IMR-90 (cell line): ENCODE measurements around the gene TUBA3D. TPM values are rescaled to one million over a fixed set of nuclear protein-coding genes. Genes with fewer than 3 reads are reported as not detected.
"Not testable (repeated sequence)": the region's sequence is repeated elsewhere in the genome, so short reads cannot be mapped to it uniquely, and the experiment has no call there.

Experiments
- ATAC-seq: fragments of 200-7000 bp; cut with Tn5 transposase; 2 replicates; pipeline ENCODE4 v1.9.1; 2020; ENCODE audit warnings: low read depth, mild to moderate bottlenecking, moderate library complexity
- BruUV-seq: library from RNA; stranded (reverse); fragments of 400-500 nt; replicated peaks from 2 replicates; lab custom pipeline; 2021; lab: Mats Ljungman, UMichigan
- CTCF ChIA-PET: fragments of 300-600 bp; formaldehyde crosslinking; extraction: SDS; loops from one replicate; lab custom pipeline; 2021; ENCODE audit warnings: antibody characterized with exemption; lab: Yijun Ruan, JAX
- POLR2A ChIA-PET: fragments of 300-600 bp; sonication (Branson Sonifier 250); formaldehyde crosslinking; loops from one replicate; lab custom pipeline; 2022; ENCODE audit warnings: antibody characterized with exemption; ENCODE audit not compliant: unreplicated experiment; lab: Charles Lee
- DNase-seq: peaks from one replicate; pipeline ENCODE4 v3.0.0; 2013
- H2AFZ ChIP-seq: replicated peaks from 2 replicates; pipeline ENCODE3; 2013; ENCODE audit warnings: low read length, mild to moderate bottlenecking; ENCODE audit not compliant: poor library complexity
- H2AK5ac ChIP-seq: 2 replicates; pipeline ENCODE4 v1.6.1; 2013; ENCODE audit warnings: low read depth, low read length, inconsistent platforms
- H2AK9ac ChIP-seq: replicated peaks from 2 replicates; pipeline ENCODE3; 2013; ENCODE audit warnings: mild to moderate bottlenecking, low read depth, low read length, moderate library complexity; ENCODE audit not compliant: poor library complexity
- H2BK120ac ChIP-seq: 2 replicates; pipeline ENCODE4 v1.6.1; 2013; ENCODE audit warnings: low read depth, low read length, inconsistent platforms
- H2BK15ac ChIP-seq: 3 replicates; pipeline ENCODE4 v1.6.1; 2013; ENCODE audit warnings: low read depth, low read length, inconsistent platforms
- H2BK20ac ChIP-seq: 2 replicates; pipeline ENCODE4 v1.6.1; 2013; ENCODE audit warnings: low read depth, mild to moderate bottlenecking, inconsistent platforms, low read length, moderate library complexity
- H2BK5ac ChIP-seq: 2 replicates; pipeline ENCODE4 v1.6.1; 2013; ENCODE audit warnings: mild to moderate bottlenecking, low read depth, low read length, inconsistent platforms; ENCODE audit not compliant: poor library complexity, severe bottlenecking
- H3K14ac ChIP-seq: replicated peaks from 2 replicates; pipeline ENCODE4 v1.6.1; 2013; ENCODE audit warnings: low read depth, low read length, inconsistent platforms
- H3K18ac ChIP-seq: 2 replicates; pipeline ENCODE4 v1.6.1; 2013; ENCODE audit warnings: low read depth, low read length, control low read depth
- H3K23ac ChIP-seq: 2 replicates; pipeline ENCODE4 v1.6.1; 2013; ENCODE audit warnings: low read depth, low read length, inconsistent platforms
- H3K27ac ChIP-seq: 2 replicates; pipeline ENCODE4 v1.5.1; 2013; ENCODE audit warnings: mild to moderate bottlenecking, control low read depth, low read length; ENCODE audit not compliant: insufficient read depth
- H3K27me3 ChIP-seq: 2 replicates; pipeline ENCODE4 v1.6.1; 2013; ENCODE audit warnings: low read length; ENCODE audit not compliant: control insufficient read depth, insufficient read depth
- H3K36me3 ChIP-seq: 2 replicates; pipeline ENCODE4 v1.6.1; 2013; ENCODE audit warnings: low read length, mixed read lengths; ENCODE audit not compliant: control insufficient read depth, insufficient read depth
- H3K4ac ChIP-seq: 2 replicates; pipeline ENCODE4 v1.6.1; 2013; ENCODE audit warnings: low read depth, low read length, inconsistent platforms
- H3K4me1 ChIP-seq: 2 replicates; pipeline ENCODE4 v1.6.1; 2013; ENCODE audit warnings: low read length, mixed read lengths; ENCODE audit not compliant: control insufficient read depth, insufficient read depth
- H3K4me2 ChIP-seq: 2 replicates; pipeline ENCODE4 v1.6.1; 2013; ENCODE audit warnings: low read depth, mild to moderate bottlenecking, control low read depth, low read length, moderate library complexity
- H3K4me3 ChIP-seq: 2 replicates; pipeline ENCODE4 v1.5.1; 2013; ENCODE audit warnings: low read depth, mild to moderate bottlenecking, control low read depth, low read length, moderate library complexity; ENCODE audit not compliant: insufficient read depth
- H3K56ac ChIP-seq: 2 replicates; pipeline ENCODE4 v1.6.1; 2013; ENCODE audit warnings: low read length, inconsistent platforms; ENCODE audit not compliant: insufficient read depth; ENCODE audit errors: extremely low read depth
- H3K79me1 ChIP-seq, 2 experiments: 2 replicates each; pipeline ENCODE4 v1.6.1; 2013; ENCODE audit warnings: low read length in 2 of 2, inconsistent platforms in 1 of 2, low read depth in 1 of 2
- H3K9ac ChIP-seq: 2 replicates; pipeline ENCODE4 v1.6.1; 2013; ENCODE audit warnings: low read depth, low read length, control low read depth
- H3K9me1 ChIP-seq: 2 replicates; pipeline ENCODE4 v1.6.1; 2013; ENCODE audit warnings: low read length, inconsistent platforms; ENCODE audit not compliant: insufficient read depth
- H3K9me3 ChIP-seq: 2 replicates; pipeline ENCODE4 v1.6.1; 2013; ENCODE audit warnings: low read length; ENCODE audit not compliant: control insufficient read depth, insufficient read depth
- H4K20me1 ChIP-seq: 2 replicates; pipeline ENCODE4 v1.6.1; 2013; ENCODE audit warnings: low read length, inconsistent platforms; ENCODE audit not compliant: insufficient read depth
- H4K5ac ChIP-seq: 2 replicates; pipeline ENCODE4 v1.6.1; 2013; ENCODE audit warnings: mild to moderate bottlenecking, low read depth, low read length, control low read depth
- H4K8ac ChIP-seq, 2 experiments: 2 replicates each; pipeline ENCODE4 v1.6.1; 2013; ENCODE audit warnings: low read depth in 2 of 2, low read length in 2 of 2, control low read depth in 1 of 2, inconsistent platforms in 1 of 2
- H4K91ac ChIP-seq: 2 replicates; pipeline ENCODE4 v1.6.1; 2013; ENCODE audit warnings: low read depth, low read length, inconsistent platforms; ENCODE audit not compliant: insufficient read depth
- CEBPB ChIP-seq: IDR thresholded peaks from 2 replicates; pipeline ENCODE4 v1.6.1; 2012; ENCODE audit warnings: low read depth, low read length, improper control_type of control experiment
- CHD1 ChIP-seq: IDR thresholded peaks from 2 replicates; pipeline ENCODE4 v1.6.1; 2012; ENCODE audit warnings: low read depth, low read length, improper control_type of control experiment
- FOS ChIP-seq: fragments of 150-350 bp; IDR thresholded peaks from 2 replicates; pipeline ENCODE4 v1.6.1; 2016; ENCODE audit warnings: low read depth, low read length
- MAFK ChIP-seq: IDR thresholded peaks from 2 replicates; pipeline ENCODE4 v1.6.1; 2012; ENCODE audit warnings: low read depth, low read length, improper control_type of control experiment
- MXI1 ChIP-seq: IDR thresholded peaks from 2 replicates; pipeline ENCODE4 v1.6.1; 2012; ENCODE audit warnings: low read depth, mild to moderate bottlenecking, low read length, moderate library complexity, borderline replicate concordance
- RCOR1 ChIP-seq: IDR thresholded peaks from 2 replicates; pipeline ENCODE4 v1.6.1; 2012; ENCODE audit warnings: mild to moderate bottlenecking, low read length, improper control_type of control experiment; ENCODE audit not compliant: insufficient replicate concordance
- USF2 ChIP-seq: fragments of 150-350 bp; IDR thresholded peaks from 2 replicates; pipeline ENCODE4 v1.6.1; 2017; ENCODE audit warnings: mild to moderate bottlenecking, antibody characterized with exemption, low read length, low read depth
- WGBS, 2 experiments: methylation state at CpG; one replicate each; pipeline versions ENCODE4 v1.1.5 to v1.1.7; 2013; ENCODE audit warnings: missing lambda C conversion rate in 2 of 2; ENCODE audit not compliant: insufficient read length in 1 of 2; ENCODE audit errors: extremely low coverage in 2 of 2; 5-methylcytosine and 5-hydroxymethylcytosine counted together
- dilution Hi-C: fragments of 300-500 bp; cut with HindIII; formaldehyde crosslinking; loops from one replicate; pipeline ENCODE4 v1.14.3; 2018; ENCODE audit warnings: low sequenced_read_pairs; ENCODE audit not compliant: unreplicated experiment
- in situ Hi-C: fragments of 300-500 bp; cut with MboI; formaldehyde crosslinking; loops from 3 replicates; pipeline ENCODE4 v1.14.3; 2019; ENCODE audit warnings: low sequenced_read_pairs, inconsistent platforms, mixed read lengths
- intact Hi-C: fragments of 100-400 bp; cut with micrococcal nuclease; formaldehyde crosslinking; loops from 2 replicates; pipeline ENCODE4 v1.10.0; 2022
- polyA plus RNA-seq, 3 experiments: library from polyadenylated mRNA; depleted of rRNA; stranded (reverse); fragments of >200 nt; gene quantifications; 2 replicates each; pipeline ENCODE4 v1.2.3, GENCODE V29; 2012; ENCODE audit warnings: low replicate concordance in 1 of 3
- total RNA-seq: library from RNA; depleted of rRNA; stranded (reverse); fragments of >200 nt; gene quantifications from 2 replicates; pipeline ENCODE4 v1.2.3, GENCODE V29; 2012

TUBA3D gene
- total and polyA plus RNA-seq, 2 of the 4 experiments (the other 2 are of a cell fraction), result not detected

GRCh38 chr2:131520526-131520925 is 44.6 kb downstream of the TUBA3D start:
- no peak overlapping the region for H3K4ac ChIP-seq
- peaks cover 28% of the 10 kb centered on the region for H3K36me3 ChIP-seq
- no peaks in the 10 kb centered on the region for H3K4me1 ChIP-seq
- H3K9me3 ChIP-seq, result no peaks in the 10 kb centered on the region
- no peak overlapping the region for H4K5ac ChIP-seq
- no peak overlapping the region for H3K14ac ChIP-seq
- intact Hi-C loops, result no loop called here
- BruUV-seq, result no TSS peak
- H3K4me2 ChIP-seq, result no peak overlapping the region
- H3K27me3 ChIP-seq, result no peaks in the 10 kb centered on the region
- H2AK5ac ChIP-seq, result no peak overlapping the region
- CTCF ChIA-PET, result no interaction called here
- H2AK9ac ChIP-seq, result no peak overlapping the region
- H4K20me1 ChIP-seq, result no peaks in the 10 kb centered on the region
- H2BK5ac ChIP-seq, result no peak overlapping the region
- POLR2A ChIA-PET, result no interaction called here
- H3K27ac ChIP-seq, result no peak overlapping the region
- H4K8ac ChIP-seq, result no peak overlapping the region
- H3K9ac ChIP-seq, result no peak overlapping the region
- no peak overlapping the region for H2AFZ ChIP-seq
- no peak overlapping the region for H2BK20ac ChIP-seq
- H3K4me3 ChIP-seq, result no peak overlapping the region
- DNase-seq, result no peak
- no peak overlapping the region for H3K23ac ChIP-seq
- H4K91ac ChIP-seq, result no peak overlapping the region
- H3K9me1 ChIP-seq, result no peaks in the 10 kb centered on the region
- no peaks in the 10 kb centered on the region for H3K79me1 ChIP-seq
- H2BK15ac ChIP-seq, result no peak overlapping the region
- no peak overlapping the region for H2BK120ac ChIP-seq
- H3K18ac ChIP-seq, result no peak overlapping the region
- no peak for TF ChIP-seq USF2
- no peak for TF ChIP-seq MXI1
- TF ChIP-seq CHD1, result no peak
- TF ChIP-seq FOS, result no peak
- no peak for TF ChIP-seq CEBPB
- TF ChIP-seq MAFK, result no peak
- no peak for TF ChIP-seq RCOR1
- dilution Hi-C loops, result no loop called here
- no peak overlapping the region for H3K56ac ChIP-seq
- no peak for ATAC-seq
- WGBS, 2 experiments, result no CpG with 5 or more reads among the region's 10 CpGs
- in situ Hi-C loops, result loop anchor here (25.0 kb wide), 2 partner anchors 408 to 1358 kb away; partner anchors contain the start of gene PLEKHB2

GRCh38 chr2:131521524-131521923 is 45.6 kb downstream of the TUBA3D start:
- not testable (repeated sequence) for H3K9me1 ChIP-seq, ATAC-seq

More at GRCh38 chr2:131521524-131521923, 45.6 kb downstream of the TUBA3D start:
- CTCF ChIA-PET, H3K14ac ChIP-seq, dilution Hi-C loops, H3K4me1 ChIP-seq, POLR2A ChIA-PET, H3K9me3 ChIP-seq, H3K4ac ChIP-seq, H4K8ac ChIP-seq, H3K56ac ChIP-seq, H3K27me3 ChIP-seq, H4K5ac ChIP-seq, H3K23ac ChIP-seq, H2AK9ac ChIP-seq, H2BK5ac ChIP-seq, H3K79me1 ChIP-seq, H3K9ac ChIP-seq, H4K20me1 ChIP-seq, H3K4me2 ChIP-seq, H2BK15ac ChIP-seq, H2AK5ac ChIP-seq, H3K4me3 ChIP-seq, H2BK20ac ChIP-seq, DNase-seq, H2AFZ ChIP-seq, BruUV-seq, intact Hi-C loops, H3K18ac ChIP-seq, H3K27ac ChIP-seq, H2BK120ac ChIP-seq, H4K91ac ChIP-seq: not testable (repeated sequence)
- peaks cover 27% of the 10 kb centered on the region for H3K36me3 ChIP-seq
- no CpG with 5 or more reads among the region's 6 CpGs for WGBS, 2 experiments
- in situ Hi-C loops, result loop anchor here (25.0 kb wide), 2 partner anchors 409 to 1359 kb away; partner anchors contain the start of gene PLEKHB2
